ENCODE measurements around the gene SPOCK3.

SPOCK3 gene

GRCh38 chr4:167111092-167111491 is 123.2 kb downstream of the SPOCK3 start:
- H3K27ac ChIP-seq (ENCODE audit: low read length): no peak overlapping the region
- no peak for ATAC-seq (ENCODE audit: insufficient read depth, low read depth)
- H3K4me2 ChIP-seq (ENCODE audit: insufficient read depth, low read length): no peak overlapping the region
- H3K9me3 ChIP-seq (ENCODE audit: insufficient read depth, low read length, severe bottlenecking): no peaks in the 10 kb centered on the region
- TF ChIP-seq EZH2 (IDR thresholded peaks at IDR 0.05; ENCODE audit: borderline replicate concordance, low read depth, low read length, severe bottlenecking) (no peak), CTCF (IDR thresholded peaks at IDR 0.05; ENCODE audit: borderline replicate concordance, extremely low read depth, low read length, poor library complexity, severe bottlenecking) (no peak)
- H3K27me3 ChIP-seq (ENCODE audit: insufficient read depth, low read length, poor library complexity): no peaks in the 10 kb centered on the region
- no peak overlapping the region for H3K9ac ChIP-seq (ENCODE audit: low read depth, low read length)
- DNase-seq: no peak
- no peak overlapping the region for H2AFZ ChIP-seq (ENCODE audit: low read depth, low read length)
- H4K20me1 ChIP-seq (ENCODE audit: insufficient read depth, low read length): no peaks in the 10 kb centered on the region
- no peak overlapping the region for H3K4me3 ChIP-seq (ENCODE audit: low read depth in 1 of 2, low read length in 2 of 2)
- H3K36me3 ChIP-seq (ENCODE audit: insufficient read depth, low read length): no peaks in the 10 kb centered on the region
- no peaks in the 10 kb centered on the region for H3K79me2 ChIP-seq (ENCODE audit: insufficient read depth, low read length)
- H3K4me1 ChIP-seq (ENCODE audit: insufficient read depth, low read length): no peaks in the 10 kb centered on the region

GRCh38 chr4:167109859-167110258 is 124.4 kb downstream of the SPOCK3 start:
- Histone ChIP-seq H3K27me3 (ENCODE audit: insufficient read depth, low read length, poor library complexity) (no peaks in the 10 kb centered on the region), H3K4me3 (ENCODE audit: low read depth in 1 of 2, low read length in 2 of 2) (no peak overlapping the region), H2AFZ (ENCODE audit: low read depth, low read length) (no peak overlapping the region), H3K4me1 (ENCODE audit: insufficient read depth, low read length) (no peaks in the 10 kb centered on the region), H3K79me2 (ENCODE audit: insufficient read depth, low read length) (no peaks in the 10 kb centered on the region), H3K4me2 (ENCODE audit: insufficient read depth, low read length) (no peak overlapping the region), H3K27ac (ENCODE audit: low read length) (no peak overlapping the region), H3K36me3 (ENCODE audit: insufficient read depth, low read length) (no peaks in the 10 kb centered on the region), H4K20me1 (ENCODE audit: insufficient read depth, low read length) (no peaks in the 10 kb centered on the region), H3K9ac (ENCODE audit: low read depth, low read length) (no peak overlapping the region), H3K9me3 (ENCODE audit: insufficient read depth, low read length, severe bottlenecking) (no peaks in the 10 kb centered on the region)
- TF ChIP-seq CTCF (IDR thresholded peaks at IDR 0.05; ENCODE audit: borderline replicate concordance, extremely low read depth, low read length, poor library complexity, severe bottlenecking): no peak
- TF ChIP-seq EZH2 (IDR thresholded peaks at IDR 0.05; ENCODE audit: borderline replicate concordance, low read depth, low read length, severe bottlenecking): no peak
- ATAC-seq (ENCODE audit: insufficient read depth, low read depth) (no peak), DNase-seq (no peak)

GRCh38 chr4:167105857-167106256 is 128.4 kb downstream of the SPOCK3 start:
- H3K9me3 ChIP-seq (ENCODE audit: insufficient read depth, low read length, severe bottlenecking): no peaks in the 10 kb centered on the region
- H3K4me2 ChIP-seq (ENCODE audit: insufficient read depth, low read length): no peak overlapping the region
- no peak overlapping the region for H3K27ac ChIP-seq (ENCODE audit: low read length)
- no peaks in the 10 kb centered on the region for H3K27me3 ChIP-seq (ENCODE audit: insufficient read depth, low read length, poor library complexity)
- DNase-seq: no peak
- no peak overlapping the region for H2AFZ ChIP-seq (ENCODE audit: low read depth, low read length)
- H3K9ac ChIP-seq (ENCODE audit: low read depth, low read length): no peak overlapping the region
- no peaks in the 10 kb centered on the region for H3K79me2 ChIP-seq (ENCODE audit: insufficient read depth, low read length)
- no peaks in the 10 kb centered on the region for H3K4me1 ChIP-seq (ENCODE audit: insufficient read depth, low read length)
- no peak overlapping the region for H3K4me3 ChIP-seq (ENCODE audit: low read depth in 1 of 2, low read length in 2 of 2)
- ATAC-seq (ENCODE audit: insufficient read depth, low read depth): no peak
- no peaks in the 10 kb centered on the region for H4K20me1 ChIP-seq (ENCODE audit: insufficient read depth, low read length)
- no peak for TF ChIP-seq EZH2 (IDR thresholded peaks at IDR 0.05; ENCODE audit: borderline replicate concordance, low read depth, low read length, severe bottlenecking)
- TF ChIP-seq CTCF (IDR thresholded peaks at IDR 0.05; ENCODE audit: borderline replicate concordance, extremely low read depth, low read length, poor library complexity, severe bottlenecking): no peak
- no peaks in the 10 kb centered on the region for H3K36me3 ChIP-seq (ENCODE audit: insufficient read depth, low read length)

GRCh38 chr4:167102475-167102874 is 131.8 kb downstream of the SPOCK3 start:
- H3K9ac ChIP-seq (ENCODE audit: low read depth, low read length): no peak overlapping the region
- DNase-seq (no peak), ATAC-seq (ENCODE audit: insufficient read depth, low read depth) (no peak)
- H3K4me3 ChIP-seq (ENCODE audit: low read depth in 1 of 2, low read length in 2 of 2): no peak overlapping the region
- H2AFZ ChIP-seq (ENCODE audit: low read depth, low read length): no peak overlapping the region
- H3K79me2 ChIP-seq (ENCODE audit: insufficient read depth, low read length): no peaks in the 10 kb centered on the region
- no peaks in the 10 kb centered on the region for H3K9me3 ChIP-seq (ENCODE audit: insufficient read depth, low read length, severe bottlenecking)
- H3K27me3 ChIP-seq (ENCODE audit: insufficient read depth, low read length, poor library complexity): no peaks in the 10 kb centered on the region
- no peak overlapping the region for H3K4me2 ChIP-seq (ENCODE audit: insufficient read depth, low read length)
- H3K36me3 ChIP-seq (ENCODE audit: insufficient read depth, low read length): no peaks in the 10 kb centered on the region
- no peak overlapping the region for H3K27ac ChIP-seq (ENCODE audit: low read length)
- TF ChIP-seq CTCF (IDR thresholded peaks at IDR 0.05; ENCODE audit: borderline replicate concordance, extremely low read depth, low read length, poor library complexity, severe bottlenecking) (no peak), EZH2 (IDR thresholded peaks at IDR 0.05; ENCODE audit: borderline replicate concordance, low read depth, low read length, severe bottlenecking) (no peak)
- H4K20me1 ChIP-seq (ENCODE audit: insufficient read depth, low read length): no peaks in the 10 kb centered on the region
- H3K4me1 ChIP-seq (ENCODE audit: insufficient read depth, low read length): no peaks in the 10 kb centered on the region

Data from DND-41 (cell line).